H1 (cell line): Measurements from ENCODE around the gene HMCN2. TPM values are rescaled to one million over a fixed set of nuclear protein-coding genes. Genes with fewer than 3 reads are reported as not detected.

ENCODE experiments used
- BACH1 ChIP-seq: IDR thresholded peaks from 2 replicates; pipeline ENCODE4 v1.6.1; 2012; ENCODE audit warnings: low read length, improper control_type of control experiment
- BCL11A ChIP-seq, 2 experiments: IDR thresholded peaks; one replicate each; pipeline ENCODE4 v1.6.1; 2011; ENCODE audit warnings: low read depth in 2 of 2, low read length in 2 of 2, mild to moderate bottlenecking in 2 of 2
- HDAC2 ChIP-seq, 2 experiments: fragments of 300-600 bp in 1 of 2; sonication (generic) in 1 of 2; IDR thresholded peaks; 2 replicates each; pipeline ENCODE4 v1.6.1; 2011 to 2012; ENCODE audit warnings: low read depth in 2 of 2, low read length in 2 of 2, mild to moderate bottlenecking in 2 of 2, moderate library complexity in 2 of 2, borderline replicate concordance in 1 of 2, inconsistent platforms in 1 of 2
- polyA plus RNA-seq, 7 experiments: library from polyadenylated mRNA; depleted of rRNA in 3 of 7; stranded (reverse) in 5 of 7; unstranded in 2 of 7; fragments of >200 nt in 5 of 7; fragments of 200-250 nt in 2 of 7; gene quantifications; 1 replicate in 5 of 7; 2 replicates in 1 of 7; 4 replicates in 1 of 7; pipeline versions ENCODE4 v1.2.1 to v1.2.3, GENCODE V29; 2011 to 2013; ENCODE audit warnings: missing spikeins in 2 of 7, mixed read lengths in 2 of 7
- total RNA-seq: library from RNA; stranded (reverse); fragmentation: NEBNext Ultra II Directional; extraction: Animal tissue kit (Norgen Biotek cat#: 25700); gene quantifications from 2 replicates; pipeline ENCODE4 v1.2.1, GENCODE V29; 2021
- TF ChIP-seq, protein P1 (sequence below): fragments of 300-600 bp; sonication (generic); IDR thresholded peaks from 2 replicates; pipeline ENCODE4 v1.7.1; 2012; ENCODE audit warnings: low read length, moderate library complexity, mild to moderate bottlenecking, inconsistent platforms; ENCODE audit not compliant: insufficient replicate concordance
- TF ChIP-seq, protein P2 (sequence below): IDR thresholded peaks from 2 replicates; pipeline ENCODE4 v1.6.1; 2011; ENCODE audit warnings: low read length, improper control_type of control experiment

Gene HMCN2
- total and polyA plus RNA-seq, 2 of the 8 experiments (the other 6 are each of a cell fraction or from before 2014, with no cell fraction given): 5.0 to 9.1 TPM

- TF ChIP-seq, protein P1, sequence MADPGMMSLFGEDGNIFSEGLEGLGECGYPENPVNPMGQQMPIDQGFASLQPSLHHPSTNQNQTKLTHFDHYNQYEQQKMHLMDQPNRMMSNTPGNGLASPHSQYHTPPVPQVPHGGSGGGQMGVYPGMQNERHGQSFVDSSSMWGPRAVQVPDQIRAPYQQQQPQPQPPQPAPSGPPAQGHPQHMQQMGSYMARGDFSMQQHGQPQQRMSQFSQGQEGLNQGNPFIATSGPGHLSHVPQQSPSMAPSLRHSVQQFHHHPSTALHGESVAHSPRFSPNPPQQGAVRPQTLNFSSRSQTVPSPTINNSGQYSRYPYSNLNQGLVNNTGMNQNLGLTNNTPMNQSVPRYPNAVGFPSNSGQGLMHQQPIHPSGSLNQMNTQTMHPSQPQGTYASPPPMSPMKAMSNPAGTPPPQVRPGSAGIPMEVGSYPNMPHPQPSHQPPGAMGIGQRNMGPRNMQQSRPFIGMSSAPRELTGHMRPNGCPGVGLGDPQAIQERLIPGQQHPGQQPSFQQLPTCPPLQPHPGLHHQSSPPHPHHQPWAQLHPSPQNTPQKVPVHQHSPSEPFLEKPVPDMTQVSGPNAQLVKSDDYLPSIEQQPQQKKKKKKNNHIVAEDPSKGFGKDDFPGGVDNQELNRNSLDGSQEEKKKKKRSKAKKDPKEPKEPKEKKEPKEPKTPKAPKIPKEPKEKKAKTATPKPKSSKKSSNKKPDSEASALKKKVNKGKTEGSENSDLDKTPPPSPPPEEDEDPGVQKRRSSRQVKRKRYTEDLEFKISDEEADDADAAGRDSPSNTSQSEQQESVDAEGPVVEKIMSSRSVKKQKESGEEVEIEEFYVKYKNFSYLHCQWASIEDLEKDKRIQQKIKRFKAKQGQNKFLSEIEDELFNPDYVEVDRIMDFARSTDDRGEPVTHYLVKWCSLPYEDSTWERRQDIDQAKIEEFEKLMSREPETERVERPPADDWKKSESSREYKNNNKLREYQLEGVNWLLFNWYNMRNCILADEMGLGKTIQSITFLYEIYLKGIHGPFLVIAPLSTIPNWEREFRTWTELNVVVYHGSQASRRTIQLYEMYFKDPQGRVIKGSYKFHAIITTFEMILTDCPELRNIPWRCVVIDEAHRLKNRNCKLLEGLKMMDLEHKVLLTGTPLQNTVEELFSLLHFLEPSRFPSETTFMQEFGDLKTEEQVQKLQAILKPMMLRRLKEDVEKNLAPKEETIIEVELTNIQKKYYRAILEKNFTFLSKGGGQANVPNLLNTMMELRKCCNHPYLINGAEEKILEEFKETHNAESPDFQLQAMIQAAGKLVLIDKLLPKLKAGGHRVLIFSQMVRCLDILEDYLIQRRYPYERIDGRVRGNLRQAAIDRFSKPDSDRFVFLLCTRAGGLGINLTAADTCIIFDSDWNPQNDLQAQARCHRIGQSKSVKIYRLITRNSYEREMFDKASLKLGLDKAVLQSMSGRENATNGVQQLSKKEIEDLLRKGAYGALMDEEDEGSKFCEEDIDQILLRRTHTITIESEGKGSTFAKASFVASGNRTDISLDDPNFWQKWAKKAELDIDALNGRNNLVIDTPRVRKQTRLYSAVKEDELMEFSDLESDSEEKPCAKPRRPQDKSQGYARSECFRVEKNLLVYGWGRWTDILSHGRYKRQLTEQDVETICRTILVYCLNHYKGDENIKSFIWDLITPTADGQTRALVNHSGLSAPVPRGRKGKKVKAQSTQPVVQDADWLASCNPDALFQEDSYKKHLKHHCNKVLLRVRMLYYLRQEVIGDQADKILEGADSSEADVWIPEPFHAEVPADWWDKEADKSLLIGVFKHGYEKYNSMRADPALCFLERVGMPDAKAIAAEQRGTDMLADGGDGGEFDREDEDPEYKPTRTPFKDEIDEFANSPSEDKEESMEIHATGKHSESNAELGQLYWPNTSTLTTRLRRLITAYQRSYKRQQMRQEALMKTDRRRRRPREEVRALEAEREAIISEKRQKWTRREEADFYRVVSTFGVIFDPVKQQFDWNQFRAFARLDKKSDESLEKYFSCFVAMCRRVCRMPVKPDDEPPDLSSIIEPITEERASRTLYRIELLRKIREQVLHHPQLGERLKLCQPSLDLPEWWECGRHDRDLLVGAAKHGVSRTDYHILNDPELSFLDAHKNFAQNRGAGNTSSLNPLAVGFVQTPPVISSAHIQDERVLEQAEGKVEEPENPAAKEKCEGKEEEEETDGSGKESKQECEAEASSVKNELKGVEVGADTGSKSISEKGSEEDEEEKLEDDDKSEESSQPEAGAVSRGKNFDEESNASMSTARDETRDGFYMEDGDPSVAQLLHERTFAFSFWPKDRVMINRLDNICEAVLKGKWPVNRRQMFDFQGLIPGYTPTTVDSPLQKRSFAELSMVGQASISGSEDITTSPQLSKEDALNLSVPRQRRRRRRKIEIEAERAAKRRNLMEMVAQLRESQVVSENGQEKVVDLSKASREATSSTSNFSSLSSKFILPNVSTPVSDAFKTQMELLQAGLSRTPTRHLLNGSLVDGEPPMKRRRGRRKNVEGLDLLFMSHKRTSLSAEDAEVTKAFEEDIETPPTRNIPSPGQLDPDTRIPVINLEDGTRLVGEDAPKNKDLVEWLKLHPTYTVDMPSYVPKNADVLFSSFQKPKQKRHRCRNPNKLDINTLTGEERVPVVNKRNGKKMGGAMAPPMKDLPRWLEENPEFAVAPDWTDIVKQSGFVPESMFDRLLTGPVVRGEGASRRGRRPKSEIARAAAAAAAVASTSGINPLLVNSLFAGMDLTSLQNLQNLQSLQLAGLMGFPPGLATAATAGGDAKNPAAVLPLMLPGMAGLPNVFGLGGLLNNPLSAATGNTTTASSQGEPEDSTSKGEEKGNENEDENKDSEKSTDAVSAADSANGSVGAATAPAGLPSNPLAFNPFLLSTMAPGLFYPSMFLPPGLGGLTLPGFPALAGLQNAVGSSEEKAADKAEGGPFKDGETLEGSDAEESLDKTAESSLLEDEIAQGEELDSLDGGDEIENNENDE: no peak
- TF ChIP-seq BACH1 (no peak), BCL11A (IDR thresholded peaks at IDR 0.05; ENCODE audit: low read depth in 2 of 2, low read length in 2 of 2) (no peak), HDAC2 (IDR thresholded peaks at IDR 0.05; ENCODE audit: borderline replicate concordance in 1 of 2, low read depth in 2 of 2, low read length in 2 of 2) (no peak)
- TF ChIP-seq, protein P2, sequence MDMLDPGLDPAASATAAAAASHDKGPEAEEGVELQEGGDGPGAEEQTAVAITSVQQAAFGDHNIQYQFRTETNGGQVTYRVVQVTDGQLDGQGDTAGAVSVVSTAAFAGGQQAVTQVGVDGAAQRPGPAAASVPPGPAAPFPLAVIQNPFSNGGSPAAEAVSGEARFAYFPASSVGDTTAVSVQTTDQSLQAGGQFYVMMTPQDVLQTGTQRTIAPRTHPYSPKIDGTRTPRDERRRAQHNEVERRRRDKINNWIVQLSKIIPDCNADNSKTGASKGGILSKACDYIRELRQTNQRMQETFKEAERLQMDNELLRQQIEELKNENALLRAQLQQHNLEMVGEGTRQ: no peak
These were observed 95.1 kb downstream of the HMCN2 start (continued) for GRCh38 chr9:130360672-130361071.
